A549 (cell line): ENCODE measurements around the gene MAP3K2.

Source experiments
- ESRRA ChIP-seq: fragments of 150-350 bp; IDR thresholded peaks from 2 replicates; pipeline ENCODE4 v1.6.1; 2014; ENCODE audit warnings: mild to moderate bottlenecking, low read length, borderline replicate concordance
- NR3C1 ChIP-seq: fragments of >200 bp; sonication (Bioruptor Twin); formaldehyde crosslinking; IDR thresholded peaks from 3 replicates; pipeline ENCODE4 v1.6.1; 2017
- POLR2A ChIP-seq: IDR thresholded peaks from 2 replicates; pipeline ENCODE4 v1.6.1; 2012; ENCODE audit warnings: mild to moderate bottlenecking, low read length

DNA sequence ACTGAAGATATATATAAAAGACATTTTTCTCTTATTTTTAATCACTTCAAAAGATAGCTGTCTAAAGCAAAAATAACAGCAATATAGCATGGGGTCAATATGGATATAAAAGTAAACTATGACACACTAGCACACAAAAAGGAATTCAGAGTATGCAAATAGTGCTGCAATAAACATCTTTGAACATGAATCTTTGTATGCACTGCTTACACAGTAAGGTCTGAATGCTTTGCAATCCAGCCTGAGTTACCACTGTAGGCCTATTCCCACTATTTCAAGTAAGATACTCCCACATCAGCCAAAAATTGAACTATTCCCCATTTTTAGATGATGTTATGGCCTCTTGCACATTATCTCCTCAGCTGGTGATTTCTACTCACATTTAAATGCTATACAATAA is 66.5 kb downstream of the MAP3K2 start:
- TF ChIP-seq POLR2A = no peak
- no peak for TF ChIP-seq NR3C1
- no peak for TF ChIP-seq ESRRA
